ENCODE results near the gene PAK4.

The PAK4 gene

DNA sequence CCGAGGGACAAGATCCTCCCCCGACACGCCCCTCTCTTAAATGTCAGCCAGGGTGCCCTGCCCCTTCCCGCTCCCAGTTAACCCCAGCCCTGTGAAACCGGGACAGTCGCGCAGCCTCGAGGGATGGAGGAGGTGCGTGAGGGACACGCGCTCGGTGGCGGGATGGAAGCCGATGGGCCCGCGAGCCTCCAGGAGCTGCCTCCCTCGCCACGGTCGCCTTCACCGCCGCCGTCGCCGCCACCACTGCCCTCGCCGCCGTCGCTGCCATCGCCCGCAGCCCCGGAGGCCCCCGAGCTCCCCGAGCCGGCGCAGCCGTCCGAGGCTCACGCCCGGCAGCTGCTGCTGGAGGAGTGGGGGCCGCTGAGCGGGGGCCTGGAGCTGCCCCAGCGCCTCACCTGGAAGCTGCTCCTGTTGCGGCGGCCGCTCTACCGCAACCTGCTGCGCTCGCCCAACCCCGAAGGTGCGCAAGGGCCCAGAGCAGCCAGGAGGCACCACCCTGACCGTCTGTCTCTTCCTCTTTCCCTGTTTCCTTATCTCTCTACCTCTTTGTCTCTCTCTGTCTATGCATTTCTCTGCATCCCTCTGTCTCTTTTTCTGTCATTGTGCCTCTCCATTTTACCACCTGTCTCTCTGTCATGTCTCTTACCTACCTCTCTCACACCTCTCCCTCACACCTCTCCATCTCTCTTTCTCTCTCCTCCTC lies 71.4 kb downstream of the PAK4 start, which contains the start of gene NCCRP1:
NCCRP1 (plus strand) TSS at position 105 of the 703 bp plus-strand sequence; CDS start at position 124, 19 bp downstream.
- ChIA-PET POLR2A (no interaction called here), CTCF (no interaction called here)
- no peak for DNase-seq (ENCODE audit: extremely low spot score)
- TF ChIP-seq, protein P1, sequence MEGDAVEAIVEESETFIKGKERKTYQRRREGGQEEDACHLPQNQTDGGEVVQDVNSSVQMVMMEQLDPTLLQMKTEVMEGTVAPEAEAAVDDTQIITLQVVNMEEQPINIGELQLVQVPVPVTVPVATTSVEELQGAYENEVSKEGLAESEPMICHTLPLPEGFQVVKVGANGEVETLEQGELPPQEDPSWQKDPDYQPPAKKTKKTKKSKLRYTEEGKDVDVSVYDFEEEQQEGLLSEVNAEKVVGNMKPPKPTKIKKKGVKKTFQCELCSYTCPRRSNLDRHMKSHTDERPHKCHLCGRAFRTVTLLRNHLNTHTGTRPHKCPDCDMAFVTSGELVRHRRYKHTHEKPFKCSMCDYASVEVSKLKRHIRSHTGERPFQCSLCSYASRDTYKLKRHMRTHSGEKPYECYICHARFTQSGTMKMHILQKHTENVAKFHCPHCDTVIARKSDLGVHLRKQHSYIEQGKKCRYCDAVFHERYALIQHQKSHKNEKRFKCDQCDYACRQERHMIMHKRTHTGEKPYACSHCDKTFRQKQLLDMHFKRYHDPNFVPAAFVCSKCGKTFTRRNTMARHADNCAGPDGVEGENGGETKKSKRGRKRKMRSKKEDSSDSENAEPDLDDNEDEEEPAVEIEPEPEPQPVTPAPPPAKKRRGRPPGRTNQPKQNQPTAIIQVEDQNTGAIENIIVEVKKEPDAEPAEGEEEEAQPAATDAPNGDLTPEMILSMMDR (IDR thresholded peaks at IDR 0.05; ENCODE audit: control extremely low read depth, extremely low read depth, low read depth, missing control alignments): no peak

DNA sequence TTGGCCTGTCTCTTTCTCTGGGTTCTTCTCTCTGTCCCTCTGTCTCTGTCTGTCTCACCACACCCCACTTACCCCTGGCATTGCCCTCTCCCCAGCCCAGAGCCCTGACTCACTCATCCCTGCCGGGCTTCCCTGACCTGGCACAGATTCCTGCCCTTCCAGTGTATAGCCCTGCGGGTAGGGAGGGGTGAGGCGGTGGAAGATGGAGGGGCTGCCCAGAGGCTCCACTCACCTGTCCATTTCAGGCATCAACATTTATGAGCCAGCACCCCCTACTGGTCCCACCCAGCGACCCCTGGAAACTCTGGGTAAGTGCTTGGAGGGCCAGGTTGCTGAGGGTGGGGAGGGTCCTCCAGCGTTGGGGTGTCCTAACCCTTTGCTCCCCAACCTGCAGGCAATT lies 72.2 kb downstream of the PAK4 start:
- CTCF ChIA-PET: no interaction called here
- DNase-seq (ENCODE audit: extremely low spot score): no peak
- POLR2A ChIA-PET: no interaction called here
- TF ChIP-seq, protein P1 (IDR thresholded peaks at IDR 0.05; ENCODE audit: control extremely low read depth, extremely low read depth, low read depth, missing control alignments): no peak

DNA sequence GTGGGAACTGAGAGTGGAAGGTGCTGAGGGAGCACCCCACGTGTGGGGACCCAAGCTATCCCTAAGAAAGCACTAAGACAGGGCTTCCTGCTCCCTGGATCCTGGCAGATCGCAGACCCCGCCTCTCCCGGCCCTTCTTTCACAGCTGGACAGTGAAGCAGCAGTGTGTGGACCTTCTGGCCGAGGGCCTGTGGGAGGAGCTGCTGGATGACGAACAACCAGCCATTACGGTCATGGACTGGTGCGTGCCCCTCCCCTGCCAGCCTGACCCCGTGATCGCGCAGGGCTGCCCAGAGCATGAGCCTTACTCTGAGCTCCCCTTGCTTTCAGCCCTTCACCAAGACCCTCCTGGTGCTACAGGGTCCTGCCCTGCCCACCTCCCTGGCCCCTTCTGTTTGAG lies 73.4 kb downstream of the PAK4 start:
- CTCF ChIA-PET: no interaction called here
- TF ChIP-seq, protein P1 (IDR thresholded peaks at IDR 0.05; ENCODE audit: control extremely low read depth, extremely low read depth, low read depth, missing control alignments): no peak
- DNase-seq (ENCODE audit: extremely low spot score): no peak
- POLR2A ChIA-PET: no interaction called here

DNA sequence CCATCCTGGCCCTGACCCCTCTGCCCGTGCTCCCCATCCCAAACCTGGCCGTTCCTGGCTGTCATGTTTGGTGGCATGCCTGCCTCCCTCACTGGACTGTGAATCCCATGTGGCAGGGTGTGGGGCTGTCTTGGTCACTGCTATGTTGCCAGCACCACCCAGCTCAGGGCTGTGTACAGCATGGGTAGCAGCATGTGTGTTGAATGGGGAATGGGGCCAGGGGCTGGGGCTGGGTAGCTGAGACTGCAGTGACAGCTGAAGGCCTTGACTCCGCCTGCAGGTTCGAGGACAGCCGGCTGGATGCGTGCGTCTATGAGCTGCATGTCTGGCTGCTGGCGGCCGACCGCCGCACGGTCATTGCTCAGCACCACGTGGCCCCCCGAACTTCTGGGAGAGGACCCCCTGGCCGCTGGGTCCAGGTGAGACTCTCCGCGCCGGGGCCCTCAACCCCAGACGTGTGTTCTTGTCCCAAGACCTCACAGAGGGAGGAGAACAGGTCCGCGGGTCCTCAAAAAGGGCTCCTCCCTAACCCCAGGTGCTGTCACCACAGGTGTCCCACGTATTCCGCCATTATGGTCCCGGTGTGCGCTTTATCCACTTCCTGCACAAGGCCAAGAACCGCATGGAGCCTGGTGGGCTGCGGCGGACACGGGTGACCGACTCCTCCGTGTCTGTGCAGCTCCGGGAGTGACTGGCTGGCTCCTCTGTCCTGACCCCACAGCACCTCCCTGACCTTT lies 74.6 kb downstream of the PAK4 start:
- POLR2A ChIA-PET: no interaction called here
- TF ChIP-seq, protein P1 (IDR thresholded peaks at IDR 0.05; ENCODE audit: control extremely low read depth, extremely low read depth, low read depth, missing control alignments): no peak
- CTCF ChIA-PET: no interaction called here
- DNase-seq (ENCODE audit: extremely low spot score): no peak

DNA sequence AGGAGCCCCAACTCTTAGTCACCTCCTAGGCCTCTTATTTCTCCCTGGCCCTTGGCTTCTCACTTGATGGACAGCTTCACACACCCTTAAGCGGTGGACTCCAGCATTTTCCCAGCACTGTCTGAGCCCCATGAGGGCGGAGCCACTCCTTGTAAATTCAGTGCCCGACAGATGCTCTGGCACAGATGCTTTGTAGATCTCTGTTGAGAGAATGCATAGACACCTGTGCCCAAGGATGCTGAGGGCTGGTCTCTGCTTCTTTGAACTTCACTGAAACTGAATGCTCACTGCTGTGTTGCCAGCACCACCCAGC lies 75.2 kb downstream of the PAK4 start:
- ChIA-PET POLR2A (no interaction called here), CTCF (no interaction called here)
- TF ChIP-seq, protein P1 (IDR thresholded peaks at IDR 0.05; ENCODE audit: control extremely low read depth, extremely low read depth, low read depth, missing control alignments): no peak
- no peak for DNase-seq (ENCODE audit: extremely low spot score)

DNA sequence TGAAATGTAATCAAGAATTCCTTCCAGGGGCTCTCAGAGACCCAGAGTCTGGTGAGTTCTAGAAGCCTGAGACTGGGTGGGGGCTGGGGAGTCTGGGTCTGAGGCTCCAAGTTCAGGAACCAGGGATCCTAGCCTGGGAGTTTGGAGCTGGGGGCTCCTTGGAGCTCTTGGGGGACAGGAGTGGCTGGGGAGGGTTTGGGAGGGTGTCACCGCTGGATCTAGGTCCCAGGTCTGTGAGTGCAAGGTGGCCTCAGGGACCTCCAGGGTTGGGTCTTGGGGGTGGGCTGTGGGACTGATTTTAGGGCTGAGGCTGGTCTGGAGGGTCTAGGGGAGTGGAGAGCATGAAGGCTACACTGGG lies 77.4 kb downstream of the PAK4 start:
- CTCF ChIA-PET: interaction anchor here (1.0 kb wide), 1 partner anchor 16 kb away, joined by 4 read pairs; no protein-coding TSS in a partner anchor
- POLR2A ChIA-PET: no interaction called here
- TF ChIP-seq, protein P1 (IDR thresholded peaks at IDR 0.05; ENCODE audit: control extremely low read depth, extremely low read depth, low read depth, missing control alignments): no peak
- DNase-seq (ENCODE audit: extremely low spot score): no peak

Data from GM10248 (cell line).